ENCODE measurements around the gene SERPINB6.
"Not testable (repeated sequence)": the region's sequence is repeated elsewhere in the genome, so short reads cannot be mapped to it uniquely, and the experiment has no call there.

Gene SERPINB6

DNA sequence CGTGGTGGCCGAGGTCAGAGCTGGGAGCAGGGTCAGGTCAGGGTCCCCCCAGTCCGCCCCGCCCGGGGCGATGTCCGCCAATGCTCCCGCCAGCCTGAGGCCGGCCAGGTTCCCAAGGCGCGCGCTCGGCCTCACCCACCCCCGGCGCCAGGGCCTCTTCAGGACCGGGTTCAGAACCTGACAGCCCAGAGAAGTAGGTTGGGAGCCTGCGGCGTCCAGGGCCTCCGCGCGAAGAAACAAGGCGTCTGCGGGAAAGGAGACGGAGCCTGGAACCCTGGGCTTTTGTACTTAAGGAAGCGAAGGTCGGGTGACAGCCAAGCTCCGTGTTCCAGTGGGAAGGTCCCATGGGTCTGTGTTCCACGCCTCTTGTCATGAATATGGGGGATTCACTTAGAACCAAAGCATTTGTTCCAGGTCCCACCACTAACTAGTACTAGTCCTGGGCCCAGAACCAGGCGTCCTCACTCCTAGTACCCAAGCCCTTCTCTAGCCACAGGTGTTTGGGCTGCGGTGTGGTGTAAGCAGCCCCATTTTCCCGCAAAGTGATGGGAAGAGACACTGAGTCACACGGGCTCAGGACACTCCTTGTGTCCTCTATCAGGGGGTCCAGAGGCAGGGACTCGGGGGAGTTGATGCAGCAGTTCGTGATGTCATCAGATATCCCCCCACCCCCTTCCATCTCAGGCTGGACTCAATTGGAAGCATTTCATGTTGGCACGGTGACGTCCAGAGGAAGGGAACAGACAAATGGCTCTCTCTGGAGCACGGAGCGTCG lies 67.8 kb downstream of the SERPINB6 start:
- not testable (repeated sequence) for DNase-seq

DNA sequence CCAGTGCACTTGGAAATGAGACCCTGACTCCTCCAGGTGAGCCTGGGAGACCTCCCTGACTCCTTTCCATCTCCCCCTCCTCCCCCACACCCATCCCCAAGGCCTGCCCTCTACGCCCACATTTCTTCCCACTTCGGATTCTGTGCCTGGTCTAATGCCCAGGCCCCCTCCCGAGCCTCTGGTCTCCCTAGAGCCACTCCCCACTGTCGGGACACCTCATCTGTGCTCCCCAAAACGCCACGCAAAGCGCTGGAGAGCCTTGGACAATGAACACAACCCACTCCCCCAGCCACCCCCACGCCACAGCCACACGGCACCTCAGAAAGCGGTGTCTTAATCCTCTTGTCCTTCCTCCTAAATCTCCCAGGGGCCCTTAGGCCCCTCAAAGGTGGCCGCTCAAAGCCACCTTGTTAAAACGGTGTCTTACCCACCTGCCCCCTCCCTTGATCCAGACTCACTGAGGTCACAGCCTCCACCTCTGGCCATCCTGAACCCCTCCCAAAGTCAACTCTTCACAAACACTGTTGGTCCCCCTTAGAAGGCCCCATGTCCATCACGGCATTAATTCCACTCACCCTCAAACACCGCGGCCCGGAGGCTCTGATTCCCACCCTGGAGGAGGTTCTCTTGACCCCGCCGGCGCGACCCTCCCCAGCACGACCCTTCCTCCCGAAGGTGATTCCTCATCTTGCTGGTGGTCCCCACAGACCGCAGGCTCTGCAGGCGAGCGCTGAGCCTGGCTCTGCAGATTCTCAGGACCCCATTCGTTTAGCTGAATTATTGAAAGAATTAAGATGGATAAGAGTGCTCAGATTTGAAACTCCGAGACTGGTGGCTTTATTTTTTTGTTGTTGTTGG lies 69.5 kb downstream of the SERPINB6 start:
- peak; percentile 14 for DNase-seq

DNA sequence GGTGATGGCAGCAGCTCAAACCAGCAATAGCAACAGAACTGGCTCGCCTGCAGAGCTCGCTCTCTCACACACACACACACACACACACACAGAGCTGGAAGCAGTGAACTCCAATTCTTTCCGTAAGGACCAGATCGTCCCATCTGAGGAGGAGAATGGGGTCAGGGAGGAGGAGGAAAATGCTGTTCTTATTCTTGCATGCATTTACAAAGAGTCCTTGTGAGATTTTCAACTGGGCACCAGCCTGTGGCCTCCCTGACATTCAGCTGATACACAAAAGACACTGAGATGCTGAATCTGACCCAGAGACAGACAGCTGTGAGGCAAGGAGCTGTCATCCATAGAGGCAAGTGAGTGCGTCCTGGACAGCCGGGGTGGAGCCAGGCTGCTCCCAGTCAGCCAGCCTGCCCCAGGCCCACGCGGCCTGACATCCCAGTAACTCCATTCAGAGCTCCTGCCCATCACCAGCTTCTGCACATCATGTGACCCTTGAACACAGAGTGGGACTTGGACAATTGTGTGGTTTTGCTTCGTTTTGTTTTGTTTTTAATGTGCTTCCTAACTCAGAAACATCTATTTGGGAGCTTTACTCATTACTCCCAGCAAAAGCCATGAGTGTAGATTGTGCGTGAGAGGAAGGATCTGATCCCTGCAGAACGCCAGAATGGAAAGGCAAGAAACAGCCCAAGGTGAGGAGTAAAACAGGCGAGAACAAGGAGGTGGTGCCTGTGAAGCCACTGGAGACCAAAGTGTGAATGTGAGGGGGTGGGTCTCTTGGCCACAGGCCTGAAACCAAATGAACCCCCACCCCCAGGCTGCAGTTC lies 70.3 kb downstream of the SERPINB6 start:
- DNase-seq = no peak

DNA sequence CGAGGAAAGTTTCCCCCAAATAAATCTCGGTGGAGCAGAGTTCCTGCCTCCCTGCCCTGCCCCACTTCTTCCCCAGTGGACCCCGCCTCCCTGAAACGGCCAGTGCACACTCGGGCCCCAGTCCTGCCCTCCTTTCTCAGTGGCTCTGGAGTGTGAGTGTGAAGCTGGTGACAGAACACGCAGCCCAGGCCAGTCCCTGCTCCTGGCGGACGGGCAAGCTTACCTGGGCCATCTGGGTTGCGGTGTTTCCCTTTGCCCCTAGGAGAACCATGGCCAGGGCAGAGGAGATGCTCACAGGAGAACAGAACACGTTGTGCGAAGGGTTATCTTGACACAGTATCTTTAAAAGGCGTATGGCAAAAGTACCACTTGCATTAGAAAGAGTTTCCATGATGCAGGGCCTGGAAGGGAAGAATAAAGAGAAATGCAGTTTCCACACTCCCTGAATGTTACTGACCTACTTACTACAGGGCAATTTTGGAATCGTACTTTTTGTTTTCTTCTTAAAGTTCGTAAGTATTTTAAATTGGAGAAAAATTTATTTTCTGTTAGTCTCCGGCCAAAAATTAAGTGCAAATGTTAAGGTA lies 71.1 kb downstream of the SERPINB6 start:
- DNase-seq = no peak

DNA sequence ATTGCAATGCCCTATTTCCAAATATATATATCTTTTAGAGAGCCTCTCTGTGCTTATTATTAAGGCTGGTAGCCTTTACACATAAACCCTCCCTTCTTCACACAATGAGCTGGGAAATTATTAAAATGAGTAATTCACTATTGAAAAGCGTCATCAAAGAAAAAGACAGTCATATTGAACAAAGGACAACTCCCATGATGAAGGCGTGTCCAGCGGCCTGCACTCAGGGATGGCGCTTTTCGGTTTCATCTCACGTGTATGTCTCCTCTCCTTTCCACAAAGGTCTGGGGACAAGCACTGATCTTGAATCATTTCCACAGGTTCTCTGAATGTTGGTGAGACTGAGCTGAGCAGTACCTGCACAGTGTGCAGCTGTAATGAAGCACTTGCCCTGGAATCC lies 71.8 kb downstream of the SERPINB6 start:
- DNase-seq = no peak
